ENCODE measurements around the gene KIAA1549.

Gene KIAA1549

DNA sequence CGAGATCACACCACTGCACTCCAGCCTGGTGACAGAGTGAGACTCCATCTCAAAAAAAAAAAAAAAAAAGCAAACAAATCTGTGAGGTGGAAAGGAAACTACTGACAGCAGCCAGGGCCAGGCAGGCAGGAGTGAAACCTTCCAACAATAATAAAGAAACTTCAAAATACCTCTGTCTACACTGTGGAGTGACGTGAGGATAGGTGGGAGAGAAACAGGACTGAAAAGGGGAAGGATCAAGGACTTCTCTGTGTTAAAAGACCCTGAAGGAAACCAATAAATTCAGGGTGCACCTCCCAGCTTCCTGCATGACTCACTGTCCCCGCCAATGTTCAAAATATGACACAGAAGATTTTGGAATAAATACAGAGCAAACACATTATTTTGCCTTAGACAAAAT is 82.9 kb downstream of the KIAA1549 start:
- H3K36me3 ChIP-seq (ENCODE audit: insufficient read depth, low read length) = peaks cover 3% of the 10 kb centered on the region; the same call in 1 of the 2 replicates
- no peak overlapping the region for H3K9ac ChIP-seq (ENCODE audit: low read depth, low read length)
- no peaks in the 10 kb centered on the region for H3K4me1 ChIP-seq (ENCODE audit: insufficient read depth, low read length)
- no peaks in the 10 kb centered on the region for H3K9me3 ChIP-seq (ENCODE audit: control insufficient read depth, insufficient read depth, low read length)

DNA sequence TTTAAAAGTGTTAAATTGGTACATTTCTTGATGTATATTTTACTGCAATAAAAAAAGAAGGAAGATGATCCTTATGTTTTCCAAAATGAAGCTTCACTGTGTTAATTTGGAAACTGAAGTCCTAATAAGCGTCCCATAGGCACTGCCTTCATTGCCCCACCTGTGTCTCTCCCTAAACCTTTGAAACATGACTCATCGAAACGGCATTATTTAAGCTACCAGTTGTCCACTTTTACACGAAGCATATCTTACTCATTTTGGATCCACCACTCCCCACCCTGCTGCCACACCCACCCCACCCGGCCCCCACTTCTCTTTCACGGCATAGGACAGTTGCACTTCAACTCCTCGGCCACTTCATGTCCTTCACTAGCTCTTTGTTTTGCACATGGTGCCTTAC is 85.5 kb downstream of the KIAA1549 start:
- no peaks in the 10 kb centered on the region for H3K36me3 ChIP-seq (ENCODE audit: insufficient read depth, low read length)
- H3K9me3 ChIP-seq (ENCODE audit: control insufficient read depth, insufficient read depth, low read length) = no peaks in the 10 kb centered on the region
- H3K9ac ChIP-seq (ENCODE audit: low read depth, low read length) = no peak overlapping the region
- no peaks in the 10 kb centered on the region for H3K4me1 ChIP-seq (ENCODE audit: insufficient read depth, low read length)

DNA sequence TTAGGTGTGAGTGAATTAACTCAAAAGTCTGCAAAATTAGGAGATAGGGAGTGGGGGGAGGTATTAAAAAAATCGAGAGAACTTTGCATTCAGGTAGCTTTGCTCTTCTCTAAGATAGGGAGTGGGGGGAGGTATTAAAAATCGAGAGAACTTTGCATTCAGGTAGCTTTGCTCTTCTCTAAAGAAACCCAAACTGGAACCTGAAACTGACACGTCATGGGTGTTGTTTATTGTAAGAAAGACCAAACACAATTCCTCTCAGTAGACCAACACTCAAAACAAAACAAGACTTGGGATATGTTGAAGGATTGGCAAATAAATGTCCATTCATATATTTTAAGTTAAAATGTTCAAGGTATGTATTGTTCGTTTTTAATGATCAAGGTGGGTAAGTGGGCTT is 87.9 kb downstream of the KIAA1549 start:
- no peak overlapping the region for H3K9ac ChIP-seq (ENCODE audit: low read depth, low read length)
- H3K36me3 ChIP-seq (ENCODE audit: insufficient read depth, low read length) = no peaks in the 10 kb centered on the region
- H3K4me1 ChIP-seq (ENCODE audit: insufficient read depth, low read length) = no peaks in the 10 kb centered on the region; the same call in 1 of the 2 replicates
- no peaks in the 10 kb centered on the region for H3K9me3 ChIP-seq (ENCODE audit: control insufficient read depth, insufficient read depth, low read length)

DNA sequence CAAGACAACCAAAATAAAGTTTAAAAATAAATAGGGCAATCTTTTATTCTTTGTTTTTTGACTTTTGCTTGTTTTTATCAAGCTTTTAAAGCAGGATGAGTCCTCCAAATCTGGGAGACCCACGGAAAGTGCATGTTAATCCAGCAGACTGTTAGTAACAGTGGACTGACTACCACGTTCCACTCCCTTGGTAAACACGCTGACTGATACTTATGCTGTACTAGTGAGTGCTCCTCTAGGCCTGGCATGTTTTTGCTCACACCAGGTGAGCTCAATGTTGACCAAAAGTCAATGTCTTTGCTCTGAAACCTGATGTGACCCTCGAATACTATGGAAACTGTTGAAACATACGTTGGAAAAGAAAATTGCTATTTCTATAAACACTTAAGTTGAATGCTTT is 88.4 kb downstream of the KIAA1549 start:
- H3K9ac ChIP-seq (ENCODE audit: low read depth, low read length) = no peak overlapping the region
- H3K4me1 ChIP-seq (ENCODE audit: insufficient read depth, low read length) = no peaks in the 10 kb centered on the region; the same call in 1 of the 2 replicates
- H3K9me3 ChIP-seq (ENCODE audit: control insufficient read depth, insufficient read depth, low read length) = no peaks in the 10 kb centered on the region
- no peaks in the 10 kb centered on the region for H3K36me3 ChIP-seq (ENCODE audit: insufficient read depth, low read length)

DNA sequence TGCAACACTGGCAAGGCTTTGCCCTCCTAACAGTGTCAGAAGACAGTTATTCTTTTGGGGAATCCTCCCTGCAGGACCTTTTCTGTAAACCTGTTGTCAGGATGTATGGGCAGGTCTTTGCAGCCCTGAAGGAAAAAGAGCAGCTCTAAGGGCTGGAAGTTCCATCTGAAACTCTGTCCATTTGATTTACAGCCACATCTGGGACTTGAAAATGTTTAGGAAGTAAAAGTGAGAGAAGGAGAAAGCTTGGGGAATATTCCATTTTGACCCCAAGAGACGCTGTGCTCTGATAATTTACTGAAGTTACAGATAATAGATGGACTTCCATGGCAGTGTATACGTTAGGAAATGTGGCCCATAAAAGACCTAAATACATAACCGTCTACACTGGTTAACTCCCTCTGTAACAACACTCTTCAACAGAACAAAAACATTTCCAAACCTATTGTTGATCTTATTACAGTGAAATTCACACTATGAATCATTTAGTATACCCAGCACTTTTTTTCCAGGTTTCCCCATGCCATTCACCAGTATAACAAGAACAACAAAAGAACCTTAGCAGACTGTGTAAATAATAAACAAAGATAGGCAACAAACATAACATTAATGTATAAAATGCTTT is 89.1 kb downstream of the KIAA1549 start:
- no peak overlapping the region for H3K9ac ChIP-seq (ENCODE audit: low read depth, low read length)
- H3K36me3 ChIP-seq (ENCODE audit: insufficient read depth, low read length) = no peaks in the 10 kb centered on the region
- no peaks in the 10 kb centered on the region for H3K9me3 ChIP-seq (ENCODE audit: control insufficient read depth, insufficient read depth, low read length)
- H3K4me1 ChIP-seq (ENCODE audit: insufficient read depth, low read length) = no peaks in the 10 kb centered on the region; the same call in 1 of the 2 replicates

DNA sequence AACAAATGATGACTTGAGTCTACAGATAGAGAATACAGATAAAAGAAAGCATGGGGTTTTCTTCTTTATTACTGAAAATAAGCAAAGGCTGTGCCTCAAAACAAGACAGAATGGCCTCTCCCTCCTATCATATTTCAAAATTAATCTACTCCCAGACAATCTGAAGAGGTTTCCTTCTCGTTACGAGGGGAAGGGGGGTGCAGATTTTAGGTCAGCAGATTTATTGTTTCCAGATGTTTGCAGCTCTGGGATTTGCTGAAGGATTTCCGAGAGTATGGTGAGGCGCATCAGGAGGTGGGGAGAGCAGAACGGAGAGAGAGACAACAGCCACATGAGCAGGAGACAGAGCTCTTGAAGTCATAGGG is 89.8 kb downstream of the KIAA1549 start:
- Histone ChIP-seq H3K9ac (ENCODE audit: low read depth, low read length) (no peak overlapping the region), H3K9me3 (ENCODE audit: control insufficient read depth, insufficient read depth, low read length) (no peaks in the 10 kb centered on the region), H3K4me1 (ENCODE audit: insufficient read depth, low read length) (no peaks in the 10 kb centered on the region; the same call in 1 of the 2 replicates), H3K36me3 (ENCODE audit: insufficient read depth, low read length) (no peaks in the 10 kb centered on the region)

DNA sequence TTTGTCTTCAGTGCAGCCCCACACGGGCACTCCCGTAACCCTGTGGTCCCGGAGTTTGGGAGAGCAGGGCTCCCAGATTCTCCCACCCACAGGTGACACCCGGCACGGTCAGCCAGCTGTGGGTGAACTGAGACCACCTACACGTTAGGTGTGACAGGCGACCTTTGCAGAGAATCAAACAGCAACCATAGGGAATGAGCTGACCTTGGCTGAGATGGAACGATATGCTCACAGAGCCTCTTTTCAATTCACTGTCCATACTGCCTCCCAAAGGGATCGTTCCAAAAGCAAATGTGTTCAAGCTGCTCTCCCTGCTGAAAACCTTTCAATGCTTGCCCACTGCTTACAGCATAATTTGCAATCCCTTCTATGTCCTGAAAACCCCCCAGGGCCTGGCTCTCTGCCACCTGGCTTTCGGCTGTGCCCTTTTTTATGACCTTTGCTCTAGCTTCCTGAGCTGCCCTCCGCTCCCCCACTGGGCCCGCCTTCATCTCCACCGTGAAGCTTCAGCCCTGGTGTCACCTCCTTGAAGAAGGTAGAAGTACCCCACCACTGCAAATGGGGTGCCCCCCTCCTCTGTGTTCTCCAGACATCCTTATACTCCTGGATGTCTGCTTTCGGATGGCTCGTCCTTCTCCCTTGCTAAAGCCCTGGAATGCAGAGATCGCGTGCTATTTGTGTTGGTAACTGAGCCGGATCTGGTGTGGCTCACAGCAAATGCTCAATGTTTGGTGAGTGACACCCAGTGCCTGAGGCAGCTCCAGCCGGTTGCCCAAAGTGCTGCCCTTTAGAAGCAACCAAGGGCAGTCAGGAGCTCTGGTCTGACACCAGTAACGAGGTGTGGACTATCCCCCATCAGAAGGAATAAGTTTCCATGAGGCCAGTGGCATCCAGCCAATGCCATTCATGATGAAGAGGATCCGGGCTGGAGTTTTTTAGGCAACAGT is 90.4 kb downstream of the KIAA1549 start:
- Histone ChIP-seq H3K9me3 (ENCODE audit: control insufficient read depth, insufficient read depth, low read length) (no peaks in the 10 kb centered on the region), H3K4me1 (ENCODE audit: insufficient read depth, low read length) (no peaks in the 10 kb centered on the region; the same call in 1 of the 2 replicates), H3K9ac (ENCODE audit: low read depth, low read length) (no peak overlapping the region), H3K36me3 (ENCODE audit: insufficient read depth, low read length) (no peaks in the 10 kb centered on the region)

DNA sequence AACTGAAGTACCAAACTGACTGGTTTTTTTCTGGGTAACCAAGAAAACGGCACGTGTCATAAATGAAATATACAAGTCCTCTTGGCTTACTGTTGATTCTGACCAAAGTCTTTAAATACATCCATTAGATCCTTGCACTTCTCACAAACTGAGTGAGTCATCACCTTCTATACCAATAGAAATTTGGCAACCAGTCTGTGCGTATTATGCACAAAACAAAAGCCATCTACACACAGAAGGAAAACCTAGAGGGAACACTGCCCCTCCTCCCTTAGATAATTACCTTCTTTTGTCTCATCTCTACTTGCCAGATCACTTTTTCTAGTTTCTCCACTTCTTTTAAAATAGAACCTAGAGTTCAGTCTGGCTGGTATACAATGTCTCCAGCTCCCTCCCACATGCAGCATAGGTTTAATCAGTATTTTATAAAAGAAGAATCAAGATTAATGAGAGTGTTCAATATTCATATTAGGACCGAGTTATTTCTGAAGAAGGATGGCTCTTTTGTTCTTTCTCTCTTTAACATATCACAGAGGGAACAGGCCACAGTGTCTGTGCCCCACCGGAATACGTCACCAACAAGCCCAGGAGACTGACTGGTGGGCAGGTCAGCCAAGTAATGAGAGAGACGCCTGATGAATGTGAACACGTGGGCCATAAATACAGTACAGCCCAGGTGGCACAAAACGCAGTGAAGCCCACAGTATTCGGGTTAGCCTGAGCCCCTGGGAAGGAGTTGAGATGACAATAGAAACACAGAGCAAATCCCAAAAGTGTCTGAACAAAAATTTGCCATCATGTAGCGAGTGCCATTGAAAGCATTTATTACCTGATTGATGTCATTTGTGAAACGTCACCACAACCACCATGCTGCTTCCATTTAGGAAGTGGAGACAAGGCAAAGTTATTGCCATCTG is 91.3 kb downstream of the KIAA1549 start:
- Histone ChIP-seq H3K9ac (ENCODE audit: low read depth, low read length) (no peak overlapping the region), H3K36me3 (ENCODE audit: insufficient read depth, low read length) (no peaks in the 10 kb centered on the region), H3K9me3 (ENCODE audit: control insufficient read depth, insufficient read depth, low read length) (no peaks in the 10 kb centered on the region), H3K4me1 (ENCODE audit: insufficient read depth, low read length) (no peaks in the 10 kb centered on the region; the same call in 1 of the 2 replicates)

DNA sequence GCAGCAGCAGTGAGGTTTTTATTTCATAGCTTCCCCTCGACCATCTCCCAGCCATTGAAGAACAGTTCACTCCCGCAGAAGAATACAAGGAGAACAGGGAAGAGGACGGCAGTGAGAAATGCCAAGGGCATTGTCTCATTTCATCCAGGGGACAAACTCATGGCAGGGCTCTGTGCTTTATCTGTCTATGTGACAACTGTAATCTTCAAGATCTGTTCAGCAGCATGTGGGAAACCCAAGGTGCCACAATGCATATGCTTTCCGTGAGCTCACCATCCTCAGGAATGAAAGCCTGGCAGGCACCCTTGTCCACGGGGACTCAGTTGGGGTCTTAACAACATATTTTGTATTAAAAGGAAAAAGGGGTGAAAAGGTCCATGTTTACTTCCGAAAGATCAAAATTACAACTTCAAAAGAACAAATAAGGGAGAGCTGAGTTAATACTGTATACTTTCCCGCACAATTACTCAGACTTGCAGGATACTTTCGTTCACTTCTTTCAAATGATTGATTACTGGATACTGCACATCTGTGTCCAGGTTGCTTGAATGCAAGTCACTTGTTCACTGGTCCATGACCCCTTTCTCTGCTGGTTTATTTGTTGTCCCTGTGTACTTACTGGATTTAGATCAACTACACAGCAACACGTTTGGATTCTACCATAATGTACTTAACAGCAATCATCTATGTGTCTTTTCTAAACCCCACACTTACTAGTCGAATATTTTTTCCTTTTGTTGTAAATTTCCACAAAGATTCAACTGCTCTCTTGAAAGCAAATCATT is 93.1 kb downstream of the KIAA1549 start:
- Histone ChIP-seq H3K9me3 (ENCODE audit: control insufficient read depth, insufficient read depth, low read length) (no peaks in the 10 kb centered on the region), H3K9ac (ENCODE audit: low read depth, low read length) (no peak overlapping the region), H3K4me1 (ENCODE audit: insufficient read depth, low read length) (no peaks in the 10 kb centered on the region; the same call in 1 of the 2 replicates), H3K36me3 (ENCODE audit: insufficient read depth, low read length) (no peaks in the 10 kb centered on the region)

DNA sequence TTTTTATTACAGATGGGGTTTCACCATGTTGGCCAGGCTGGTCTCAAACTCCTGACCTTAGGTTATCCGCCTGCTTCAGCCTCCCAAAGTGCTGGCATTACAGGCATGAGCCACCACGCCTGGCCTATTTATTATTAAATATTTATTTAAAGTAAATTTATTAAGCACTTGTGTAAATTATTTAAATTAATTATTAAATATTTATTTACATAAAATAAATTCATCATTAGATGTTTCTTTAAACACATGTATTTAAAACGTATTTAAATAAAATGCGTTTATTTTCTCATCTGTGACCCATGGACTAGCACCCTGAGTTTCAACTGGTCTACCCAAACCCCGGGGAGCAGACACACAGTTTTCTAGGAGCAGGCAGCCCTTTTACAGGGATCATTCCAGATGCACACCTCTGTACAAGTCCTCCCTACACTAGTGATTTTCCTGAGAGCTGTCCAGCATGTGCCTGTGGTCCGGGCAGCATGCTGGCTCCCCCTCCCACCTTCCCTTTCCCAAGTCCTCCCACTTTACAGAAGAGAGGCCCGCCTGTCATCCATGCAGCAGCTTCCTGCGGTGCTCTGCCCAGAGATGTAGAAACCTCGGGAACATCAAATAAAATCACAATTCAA is 94.0 kb downstream of the KIAA1549 start:
- H3K9me3 ChIP-seq (ENCODE audit: control insufficient read depth, insufficient read depth, low read length) = no peaks in the 10 kb centered on the region
- no peaks in the 10 kb centered on the region; the same call in 1 of the 2 replicates for H3K4me1 ChIP-seq (ENCODE audit: insufficient read depth, low read length)
- no peak overlapping the region for H3K9ac ChIP-seq (ENCODE audit: low read depth, low read length)
- H3K36me3 ChIP-seq (ENCODE audit: insufficient read depth, low read length) = no peaks in the 10 kb centered on the region

DNA sequence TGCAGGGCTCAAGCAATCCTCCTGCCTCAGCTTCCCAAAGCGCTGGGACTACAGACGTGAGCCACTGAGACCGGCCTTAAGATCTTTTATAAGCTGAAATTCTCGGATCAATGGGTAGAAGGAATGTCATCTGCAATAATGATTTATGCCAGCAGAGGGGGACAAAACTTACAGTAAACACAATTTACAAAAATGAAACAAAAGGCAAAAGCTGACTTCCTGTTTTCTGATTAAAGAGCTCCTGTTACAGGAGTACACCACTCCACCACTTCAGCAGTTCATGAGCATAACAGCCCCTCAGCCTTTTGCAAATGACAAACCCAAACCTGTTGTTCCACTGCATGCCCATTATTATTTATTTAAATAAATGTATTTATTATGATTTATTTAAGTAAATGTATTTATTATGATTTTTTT is 94.7 kb downstream of the KIAA1549 start:
- H3K4me1 ChIP-seq (ENCODE audit: insufficient read depth, low read length) = no peaks in the 10 kb centered on the region; the same call in 1 of the 2 replicates
- H3K36me3 ChIP-seq (ENCODE audit: insufficient read depth, low read length) = no peaks in the 10 kb centered on the region
- no peak overlapping the region for H3K9ac ChIP-seq (ENCODE audit: low read depth, low read length)
- H3K9me3 ChIP-seq (ENCODE audit: control insufficient read depth, insufficient read depth, low read length) = no peaks in the 10 kb centered on the region

DNA sequence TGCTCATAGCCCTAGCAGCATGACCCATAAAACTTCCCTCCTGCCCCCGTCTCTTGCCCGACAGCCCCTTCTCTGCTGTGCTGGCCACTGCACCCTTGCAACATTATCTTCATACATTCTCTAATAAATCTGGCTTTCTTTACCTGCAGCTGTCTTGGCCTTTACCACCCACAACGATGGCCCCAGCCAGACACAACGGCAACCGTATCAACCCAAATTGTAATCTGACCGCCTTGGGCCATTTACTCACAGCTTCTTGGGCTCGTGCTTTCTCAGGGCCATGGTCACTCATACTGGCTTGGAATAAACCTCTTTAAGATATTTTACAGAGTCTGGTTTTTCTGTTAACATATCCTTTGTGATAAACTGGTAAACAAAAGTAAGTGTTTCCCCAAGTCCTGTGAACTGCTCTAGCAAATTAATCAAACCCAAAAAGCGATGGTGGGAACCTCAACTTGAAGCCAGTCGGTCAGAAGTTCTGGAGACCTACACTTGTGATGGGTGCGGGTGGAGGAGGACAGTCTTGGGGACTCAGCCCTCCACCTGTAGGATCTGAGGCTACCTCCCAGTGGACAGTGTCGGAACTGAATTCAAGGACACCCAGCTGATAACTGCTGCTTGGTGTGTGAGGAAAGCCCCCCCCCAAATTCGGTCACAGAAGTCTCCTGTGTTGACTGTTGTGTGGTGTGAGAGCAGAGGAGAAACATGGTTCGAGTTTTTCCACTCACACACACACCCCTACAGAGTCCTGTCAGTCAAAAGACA is 95.6 kb downstream of the KIAA1549 start:
- H3K36me3 ChIP-seq (ENCODE audit: insufficient read depth, low read length) = no peaks in the 10 kb centered on the region
- no peaks in the 10 kb centered on the region for H3K9me3 ChIP-seq (ENCODE audit: control insufficient read depth, insufficient read depth, low read length)
- H3K4me1 ChIP-seq (ENCODE audit: insufficient read depth, low read length) = no peaks in the 10 kb centered on the region; the same call in 1 of the 2 replicates
- no peak overlapping the region for H3K9ac ChIP-seq (ENCODE audit: low read depth, low read length)

DNA sequence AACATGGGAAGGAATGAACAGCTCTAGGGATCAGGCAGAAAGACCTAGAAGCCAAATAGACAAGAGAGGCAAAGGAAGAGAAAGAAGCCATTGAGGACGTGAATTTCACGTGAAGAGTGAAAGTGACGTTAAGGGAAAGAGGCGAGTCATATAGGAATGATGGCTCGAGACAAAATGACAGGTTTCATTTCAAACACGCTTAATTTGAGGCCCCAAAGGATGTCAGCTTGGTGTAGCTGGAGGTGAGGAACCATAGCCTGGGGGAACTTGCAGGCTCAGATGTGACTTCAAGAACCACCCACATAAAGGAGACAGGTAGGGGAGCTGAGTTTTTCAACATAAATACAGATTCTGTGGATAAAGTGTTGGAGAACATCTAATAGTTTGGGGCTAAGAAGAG is 98.9 kb downstream of the KIAA1549 start:
- no peaks in the 10 kb centered on the region for H3K4me1 ChIP-seq (ENCODE audit: insufficient read depth, low read length)
- H3K9ac ChIP-seq (ENCODE audit: low read depth, low read length) = no peak overlapping the region
- no peaks in the 10 kb centered on the region for H3K36me3 ChIP-seq (ENCODE audit: insufficient read depth, low read length)
- no peaks in the 10 kb centered on the region for H3K9me3 ChIP-seq (ENCODE audit: control insufficient read depth, insufficient read depth, low read length)
